HG03103 (cell line): ENCODE measurements around the gene GPR107.
"Not testable (repeated sequence)": the region's sequence is repeated elsewhere in the genome, so short reads cannot be mapped to it uniquely, and the experiment has no call there.

Experiments
- ATAC-seq: cut with Tn5 transposase; IDR thresholded peaks from one replicate; pipeline ENCODE4 v1.9.1; 2021; ENCODE audit warnings: low read depth; ENCODE audit not compliant: unreplicated experiment

The GPR107 gene

GRCh38 chr9:130053504-130054324, at the start of gene GPR107:
TSS of gene GPR107 (plus strand) at chr9:130053906. CDS start at chr9:130053933, 27 bp downstream.
- peak; percentile 54 for ATAC-seq

- no peak for ATAC-seq
Observed at GRCh38 chr9:130003943-130004552, 49.7 kb upstream of the GPR107 start.

DNA sequence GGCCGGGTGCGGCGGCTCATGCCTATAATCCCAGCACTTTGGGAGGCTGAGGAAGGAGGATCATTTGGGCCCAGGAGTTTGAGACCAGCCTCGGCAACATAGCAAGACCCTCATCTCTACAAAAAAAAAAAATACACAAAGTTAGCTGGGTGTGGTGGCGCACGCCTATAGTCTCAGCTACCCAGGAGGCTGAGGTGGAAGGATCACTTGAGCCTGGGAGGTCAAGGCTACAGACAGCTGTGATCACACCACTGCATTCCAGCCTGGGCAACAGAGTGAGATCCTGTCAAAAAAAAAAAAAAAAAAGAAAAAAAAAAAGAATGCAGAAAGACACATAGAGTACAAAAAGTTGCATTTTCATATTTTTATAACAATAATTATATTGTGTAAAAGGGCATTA, 46.8 kb upstream of the GPR107 start:
- not testable (repeated sequence) for ATAC-seq

GRCh38 chr9:130008538-130008937, 45.2 kb upstream of the GPR107 start:
- no peak for ATAC-seq

GRCh38 chr9:130009546-130009945, 44.2 kb upstream of the GPR107 start:
- not testable (repeated sequence) for ATAC-seq

DNA sequence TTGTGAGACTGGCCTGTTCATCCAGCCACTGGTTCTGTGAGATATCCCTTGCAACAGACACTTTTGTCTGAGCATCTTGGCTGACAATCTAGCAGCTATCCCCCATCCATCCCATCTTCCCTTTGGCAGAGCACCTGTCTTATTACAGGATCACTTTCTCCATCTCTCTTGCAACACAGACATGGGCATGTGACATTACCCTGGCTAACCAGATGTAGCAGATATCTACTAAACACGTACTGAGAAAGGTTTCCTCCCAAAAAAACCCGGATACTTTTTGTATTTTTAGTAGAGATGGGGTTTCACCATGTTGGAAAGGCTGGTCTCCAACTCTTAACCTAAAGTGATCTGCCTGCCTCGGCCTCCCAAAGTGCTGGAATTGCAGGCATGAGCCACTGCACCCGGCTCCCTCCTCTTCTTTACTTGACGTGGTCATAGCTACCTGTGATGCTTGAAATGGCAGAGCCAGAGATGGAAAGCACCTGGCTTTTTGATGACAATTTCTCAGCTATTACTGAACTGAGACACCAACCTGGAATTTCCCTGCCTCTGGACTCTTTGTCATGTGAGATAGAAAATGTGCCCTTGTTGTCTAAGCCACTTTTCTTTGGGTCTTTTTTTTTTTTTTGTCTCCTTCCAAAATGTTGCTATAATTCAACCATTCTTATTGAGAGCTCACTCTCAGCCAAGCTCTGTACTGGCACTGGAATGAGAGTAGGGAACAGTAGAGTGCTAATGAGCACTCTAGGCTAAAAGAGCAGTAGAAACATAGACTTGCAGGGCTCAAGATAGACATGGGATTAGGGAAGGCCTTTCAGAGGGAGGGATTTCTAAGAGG, 43.3 kb upstream of the GPR107 start:
- no peak for ATAC-seq

GRCh38 chr9:130013326-130013725, 40.4 kb upstream of the GPR107 start:
- ATAC-seq = no peak

- ATAC-seq = no peak
Observed at GRCh38 chr9:130015353-130016019, 38.2 kb upstream of the GPR107 start.

DNA sequence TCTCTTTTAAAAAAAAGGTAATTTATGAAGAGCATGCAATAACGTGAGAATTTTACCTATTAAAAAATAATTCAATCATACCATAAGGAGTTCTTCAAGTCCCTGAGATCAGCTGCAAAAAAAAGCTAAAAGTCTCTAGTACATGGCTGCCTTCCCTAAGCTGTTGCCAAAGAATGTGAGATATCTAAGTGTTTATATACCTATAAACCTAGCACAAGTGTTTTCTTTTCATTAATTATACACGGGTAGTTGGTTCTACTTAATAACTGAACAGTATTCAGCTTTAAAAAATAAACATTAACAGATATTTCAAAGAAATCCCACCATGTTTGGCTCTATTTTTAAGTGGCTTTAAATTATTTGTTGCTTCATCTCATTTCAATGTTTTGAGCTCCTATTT, 36.6 kb upstream of the GPR107 start:
- no peak for ATAC-seq

DNA sequence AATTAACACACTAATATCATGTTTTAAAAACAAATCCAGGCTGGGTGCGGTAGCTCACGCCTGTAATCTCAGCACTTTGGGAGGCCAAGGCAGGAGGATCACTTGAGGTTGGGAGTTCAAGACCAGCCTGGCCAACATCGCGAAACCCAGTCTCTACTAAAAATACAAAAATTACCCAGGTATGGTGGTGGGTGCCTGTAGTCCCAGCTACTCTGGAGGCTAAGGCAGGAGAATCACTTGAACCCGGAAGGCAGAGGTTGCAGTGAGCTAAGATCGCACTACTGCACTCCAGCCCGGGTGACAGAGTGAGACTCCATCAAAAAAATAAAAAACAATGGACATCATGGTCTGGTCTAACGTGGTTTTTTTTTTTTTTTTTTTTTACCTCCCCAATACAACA, 36.2 kb upstream of the GPR107 start:
- ATAC-seq = not testable (repeated sequence)

GRCh38 chr9:130018265-130018664, 35.4 kb upstream of the GPR107 start:
- ATAC-seq = no peak

- ATAC-seq = no peak
Observed at GRCh38 chr9:130020618-130021017, 33.1 kb upstream of the GPR107 start.

DNA sequence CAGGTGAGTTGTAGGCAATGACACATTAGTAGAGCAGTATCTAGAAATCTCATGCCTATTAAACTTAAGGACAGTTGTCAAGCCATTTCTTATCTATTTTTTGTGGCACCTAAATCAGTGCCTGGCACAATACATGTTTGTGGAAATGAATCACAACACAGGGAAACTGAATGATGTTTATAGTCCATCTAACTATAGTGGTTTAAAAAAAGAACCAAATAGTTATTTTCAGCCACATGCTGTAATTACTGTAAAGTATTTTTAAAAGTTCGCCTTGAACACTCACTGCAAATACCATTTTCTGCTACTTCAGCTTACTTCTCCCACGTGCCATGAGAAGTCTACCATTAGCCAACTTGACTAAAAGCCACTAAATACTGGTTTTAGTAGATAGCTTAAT, 32.6 kb upstream of the GPR107 start:
- no peak for ATAC-seq

GRCh38 chr9:130021842-130022241, 31.9 kb upstream of the GPR107 start:
- ATAC-seq = not testable (repeated sequence)

- ATAC-seq = no peak
Observed at GRCh38 chr9:130022566-130023143, 31.1 kb upstream of the GPR107 start.

DNA sequence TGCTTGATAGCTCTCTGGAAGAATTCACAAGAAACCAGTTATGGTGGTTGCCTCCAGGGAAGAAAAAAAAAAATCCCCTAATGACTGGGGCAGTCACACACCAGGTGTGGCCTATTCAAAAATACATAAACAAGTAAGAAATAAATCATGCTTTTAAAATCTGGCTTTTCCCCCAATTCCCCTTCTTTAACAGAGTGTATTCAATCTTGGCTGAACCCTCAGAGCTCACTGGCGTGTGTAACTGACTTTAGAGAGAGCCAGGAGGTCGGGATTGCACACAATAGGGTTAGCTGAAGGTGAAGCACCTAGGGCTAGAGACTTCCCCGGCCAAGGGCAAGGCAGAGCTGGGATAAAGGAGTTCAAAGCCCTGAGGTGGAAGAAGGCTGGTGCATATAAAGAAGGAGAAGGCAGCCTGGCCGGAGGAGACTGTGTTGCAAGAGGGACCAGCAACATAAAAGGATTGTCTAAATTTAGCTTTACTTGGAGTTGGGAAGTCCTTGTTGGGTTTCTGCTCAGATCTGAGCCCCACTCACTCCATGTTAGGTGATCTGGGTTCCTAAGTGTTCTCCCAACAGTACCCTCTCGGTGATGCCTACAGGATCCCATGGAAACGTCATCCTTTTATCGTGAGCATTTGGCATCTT, 30.4 kb upstream of the GPR107 start:
- ATAC-seq = peak; percentile 38

GRCh38 chr9:130023994-130024596, 29.6 kb upstream of the GPR107 start:
- ATAC-seq = no peak

GRCh38 chr9:130024597-130024994, 29.1 kb upstream of the GPR107 start:
- no peak for ATAC-seq

GRCh38 chr9:130026583-130027340, 26.9 kb upstream of the GPR107 start:
- no peak for ATAC-seq
